Measurements from ENCODE around the gene DSG2. TPM values are rescaled to one million over a fixed set of nuclear protein-coding genes. Genes with fewer than 3 reads are reported as not detected.

Gene DSG2
- total and polyA plus RNA-seq, 7 donors: 1.8 to 92.4 (median 3.6) TPM

GRCh38 chr18:31575515-31576257 lies 77.7 kb downstream of the DSG2 start:
- no peak for DNase-seq
- Histone ChIP-seq H3K4me1 (no peaks in the 10 kb centered on the region), H3K36me3 (no peaks in the 10 kb centered on the region), H3K27me3 (no peaks in the 10 kb centered on the region), H3K27ac (no peak overlapping the region), H3K4me3 (no peak overlapping the region), H3K9me3 (no peaks in the 10 kb centered on the region)
- intact Hi-C loops (cut with DNase I): no loop called here
- WGBS, 2 donors: 63 to 78% methylated on average over 3 of the region's 3 CpGs
- TF ChIP-seq POLR2AphosphoS5 (IDR thresholded peaks at IDR 0.05): no peak
- no peak for TF ChIP-seq POLR2A (IDR thresholded peaks at IDR 0.05)
- TF ChIP-seq, protein P1, sequence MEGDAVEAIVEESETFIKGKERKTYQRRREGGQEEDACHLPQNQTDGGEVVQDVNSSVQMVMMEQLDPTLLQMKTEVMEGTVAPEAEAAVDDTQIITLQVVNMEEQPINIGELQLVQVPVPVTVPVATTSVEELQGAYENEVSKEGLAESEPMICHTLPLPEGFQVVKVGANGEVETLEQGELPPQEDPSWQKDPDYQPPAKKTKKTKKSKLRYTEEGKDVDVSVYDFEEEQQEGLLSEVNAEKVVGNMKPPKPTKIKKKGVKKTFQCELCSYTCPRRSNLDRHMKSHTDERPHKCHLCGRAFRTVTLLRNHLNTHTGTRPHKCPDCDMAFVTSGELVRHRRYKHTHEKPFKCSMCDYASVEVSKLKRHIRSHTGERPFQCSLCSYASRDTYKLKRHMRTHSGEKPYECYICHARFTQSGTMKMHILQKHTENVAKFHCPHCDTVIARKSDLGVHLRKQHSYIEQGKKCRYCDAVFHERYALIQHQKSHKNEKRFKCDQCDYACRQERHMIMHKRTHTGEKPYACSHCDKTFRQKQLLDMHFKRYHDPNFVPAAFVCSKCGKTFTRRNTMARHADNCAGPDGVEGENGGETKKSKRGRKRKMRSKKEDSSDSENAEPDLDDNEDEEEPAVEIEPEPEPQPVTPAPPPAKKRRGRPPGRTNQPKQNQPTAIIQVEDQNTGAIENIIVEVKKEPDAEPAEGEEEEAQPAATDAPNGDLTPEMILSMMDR (IDR thresholded peaks at IDR 0.05): no peak
- no peak for TF ChIP-seq EP300 (IDR thresholded peaks at IDR 0.05)

GRCh38 chr18:31576670-31577069 lies 78.7 kb downstream of the DSG2 start:
- intact Hi-C loops (cut with DNase I): no loop called here
- Histone ChIP-seq H3K9me3 (no peaks in the 10 kb centered on the region), H3K27ac (no peak overlapping the region), H3K4me3 (no peak overlapping the region), H3K36me3 (no peaks in the 10 kb centered on the region), H3K27me3 (no peaks in the 10 kb centered on the region), H3K4me1 (peaks cover 0 to 6% (median 2%) of the 10 kb centered on the region in 4 donors)
- TF ChIP-seq EP300 (IDR thresholded peaks at IDR 0.05) (no peak), POLR2AphosphoS5 (IDR thresholded peaks at IDR 0.05) (no peak), POLR2A (IDR thresholded peaks at IDR 0.05) (no peak)
- TF ChIP-seq, protein P1 (IDR thresholded peaks at IDR 0.05): no peak
- 56 to 67% methylated on average over 4 of the region's 4 CpGs for WGBS, 2 donors
- DNase-seq: no peak

GRCh38 chr18:31577195-31577594 lies 79.2 kb downstream of the DSG2 start:
- Histone ChIP-seq H3K27me3 (no peaks in the 10 kb centered on the region), H3K4me3 (no peak overlapping the region), H3K27ac (no peak overlapping the region), H3K4me1 (peaks cover 0 to 10% (median 5%) of the 10 kb centered on the region in 4 donors), H3K36me3 (no peaks in the 10 kb centered on the region), H3K9me3 (no peaks in the 10 kb centered on the region)
- 42 to 92% methylated on average over 1 of the region's 1 CpG for WGBS, 2 donors
- intact Hi-C loops (cut with DNase I): no loop called here
- TF ChIP-seq EP300 (IDR thresholded peaks at IDR 0.05) (no peak), POLR2A (IDR thresholded peaks at IDR 0.05) (no peak)
- DNase-seq: no peak

DNA sequence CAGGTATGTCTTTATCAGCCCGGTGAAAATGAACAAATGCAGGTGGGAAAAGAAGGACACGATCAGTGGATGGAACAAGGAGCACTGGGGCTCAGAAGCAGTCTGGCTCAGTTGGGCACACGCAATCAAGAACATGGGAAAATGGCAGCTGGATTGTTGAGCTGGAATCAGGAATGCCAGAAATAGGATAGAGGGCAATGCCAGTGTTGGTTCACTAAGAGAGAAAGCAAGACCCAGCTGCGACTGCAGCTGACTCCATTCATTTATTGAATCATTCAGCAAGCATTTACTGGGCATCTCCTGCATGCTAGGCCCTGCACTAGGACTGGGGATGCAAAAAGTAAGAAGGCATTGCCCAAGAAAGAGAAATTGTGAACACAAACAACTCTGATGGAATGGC lies 80.1 kb downstream of the DSG2 start:
- TF ChIP-seq EP300 (IDR thresholded peaks at IDR 0.05) (no peak), POLR2A (IDR thresholded peaks at IDR 0.05) (no peak), POLR2AphosphoS5 (IDR thresholded peaks at IDR 0.05) (no peak)
- TF ChIP-seq, protein P1 (IDR thresholded peaks at IDR 0.05): no peak
- H3K27me3 ChIP-seq: no peaks in the 10 kb centered on the region
- peaks cover 0 to 10% (median 5%) of the 10 kb centered on the region in 4 donors for H3K4me1 ChIP-seq
- intact Hi-C loops (cut with DNase I): no loop called here
- WGBS, 2 donors: 95 to 96% methylated on average over 4 of the region's 4 CpGs
- H3K4me3 ChIP-seq: no peak overlapping the region
- H3K36me3 ChIP-seq: no peaks in the 10 kb centered on the region
- no peak for DNase-seq
- H3K9me3 ChIP-seq: no peaks in the 10 kb centered on the region
- H3K27ac ChIP-seq: no peak overlapping the region

- 97 to 99% methylated on average over 2 of the region's 2 CpGs for WGBS, 2 donors
- TF ChIP-seq, protein P1 (IDR thresholded peaks at IDR 0.05): no peak
- TF ChIP-seq POLR2AphosphoS5 (IDR thresholded peaks at IDR 0.05) (no peak), POLR2A (IDR thresholded peaks at IDR 0.05) (no peak), EP300 (IDR thresholded peaks at IDR 0.05) (no peak)
- no peak for DNase-seq
- Histone ChIP-seq H3K27ac (no peak overlapping the region), H3K4me1 (peaks cover 0 to 10% (median 5%) of the 10 kb centered on the region in 4 donors), H3K9me3 (no peaks in the 10 kb centered on the region), H3K4me3 (no peak overlapping the region), H3K36me3 (no peaks in the 10 kb centered on the region), H3K27me3 (no peaks in the 10 kb centered on the region)
- intact Hi-C loops (cut with DNase I): no loop called here
Measured at GRCh38 chr18:31579375-31579774, 81.4 kb downstream of the DSG2 start.

Measured in sigmoid colon (tissue), 7 donors.